NCI-H2227 (cell line): Measurements from ENCODE around the gene FOXP3.

Experiments
- DNase-seq: peaks from one replicate; lab custom pipeline; 2025; ENCODE audit not compliant: unreplicated experiment; lab: John Stamatoyannopoulos, UW

FOXP3 gene

DNA sequence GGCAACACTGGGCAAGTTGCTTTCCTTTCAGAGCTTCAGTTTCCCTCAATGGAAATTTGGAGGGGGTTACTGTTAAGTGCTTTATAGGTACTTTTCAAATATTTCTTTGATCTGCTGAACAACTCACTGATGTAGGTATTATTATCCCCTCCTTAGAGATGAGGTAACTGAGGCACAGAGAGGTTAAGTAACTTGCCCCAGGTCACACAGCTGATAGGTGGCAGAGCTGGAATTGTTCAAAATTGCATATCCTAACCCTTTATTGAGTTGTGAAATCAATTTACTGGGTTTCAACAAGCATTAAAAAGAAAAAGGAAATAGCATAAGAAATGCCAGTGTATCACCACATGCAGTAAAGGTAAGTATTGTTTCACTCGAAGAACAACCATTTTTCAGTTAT is 11.7 kb upstream of the FOXP3 start:
- no peak for DNase-seq

DNA sequence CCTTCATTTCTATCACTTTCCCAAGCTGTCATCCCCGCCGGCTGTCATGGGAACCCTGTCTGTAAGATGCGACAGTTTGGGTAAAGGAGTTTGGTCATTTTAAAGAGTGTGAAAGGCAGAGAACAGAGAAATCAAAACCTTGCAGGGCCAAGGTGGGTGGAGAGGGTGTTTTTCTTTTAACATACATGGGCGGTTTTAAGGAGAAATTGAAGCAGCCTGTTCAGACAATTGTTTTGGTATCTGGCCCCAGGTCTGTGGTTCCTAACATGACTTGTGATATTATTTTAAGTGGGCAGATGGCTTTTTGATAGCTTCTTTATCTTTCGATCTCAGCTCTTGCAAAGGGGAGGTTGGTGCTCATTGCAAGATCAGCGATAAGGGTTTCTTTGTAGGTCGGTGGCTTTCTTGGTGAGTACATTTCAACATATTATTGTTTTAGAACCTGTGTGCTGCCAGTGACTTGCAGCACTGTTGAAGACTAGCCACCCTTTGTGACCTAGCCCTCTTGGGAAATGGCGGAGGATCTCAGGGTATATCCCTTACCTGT is 8.7 kb upstream of the FOXP3 start:
- no peak for DNase-seq

DNA sequence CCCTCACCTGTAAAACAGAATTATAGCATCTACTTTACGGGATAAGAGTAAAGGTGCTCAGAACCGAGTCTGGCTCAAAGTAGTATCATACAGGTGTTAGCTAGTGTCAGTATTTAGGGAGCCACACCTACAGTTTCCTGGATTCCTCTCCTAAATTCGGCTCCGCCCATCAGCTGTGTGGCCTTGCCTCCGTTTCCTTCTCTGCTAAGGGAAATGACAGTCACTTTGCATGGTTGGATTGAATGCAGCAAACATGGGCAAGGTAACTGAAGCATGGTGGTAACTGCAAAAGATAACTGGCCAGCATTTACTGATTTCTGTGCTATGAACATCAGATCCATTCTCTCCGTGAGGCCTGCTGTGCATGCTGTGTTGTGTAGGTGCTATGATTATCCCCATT is 7.9 kb upstream of the FOXP3 start:
- no peak for DNase-seq

DNA sequence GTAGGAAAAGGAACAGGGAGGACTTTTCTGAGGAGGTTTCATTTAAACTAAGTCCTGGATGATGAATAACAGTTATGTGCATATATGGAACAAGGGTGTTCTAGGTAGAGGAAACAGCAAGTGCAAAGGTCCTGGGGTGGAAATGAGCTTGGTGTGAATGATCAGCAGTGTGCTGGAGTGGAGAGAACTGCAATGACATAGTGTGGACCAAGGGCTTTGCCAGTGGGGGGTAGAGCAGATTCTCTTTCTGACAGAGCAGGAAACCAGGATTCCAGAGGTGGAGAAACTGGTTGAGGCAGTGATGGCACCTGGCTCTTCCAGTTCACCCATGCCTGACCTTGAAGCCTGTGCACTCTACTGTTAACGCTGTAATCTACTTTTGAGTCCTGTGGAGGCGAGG is 6.8 kb upstream of the FOXP3 start:
- no peak for DNase-seq

DNA sequence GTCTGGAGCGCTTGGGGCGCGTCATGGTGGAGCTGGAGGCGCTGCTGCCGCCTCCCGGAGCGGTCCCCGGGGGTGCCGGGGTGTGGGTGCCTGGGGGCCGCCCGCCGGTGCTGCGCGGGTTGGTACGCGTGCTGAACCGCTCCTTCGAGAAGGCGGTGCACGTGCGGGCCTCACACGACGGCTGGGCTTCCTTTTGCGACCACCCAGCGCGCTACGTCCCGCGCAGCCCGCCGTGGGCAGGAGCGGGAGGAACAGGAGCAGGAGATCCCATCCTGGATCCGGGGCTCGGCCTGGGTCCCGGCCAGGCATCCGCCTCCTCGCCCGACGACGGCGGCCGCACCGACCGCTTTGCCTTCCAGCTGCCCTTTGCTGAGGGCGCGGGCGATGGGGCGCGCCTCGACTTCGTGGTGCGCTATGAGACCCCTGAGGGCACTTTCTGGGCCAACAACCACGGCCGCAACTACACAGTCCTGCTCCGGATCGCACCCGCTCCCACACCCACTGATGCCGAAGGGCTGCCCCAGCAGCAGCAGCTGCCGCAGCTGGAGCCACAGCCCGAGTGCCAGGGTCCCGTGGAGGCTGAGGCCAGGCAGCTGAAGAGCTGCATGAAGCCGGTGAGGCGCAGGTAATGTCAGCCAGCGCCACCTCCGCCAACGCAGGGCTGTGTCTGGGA is 5.9 kb upstream of the FOXP3 start:
- peak; percentile 53 for DNase-seq

DNA sequence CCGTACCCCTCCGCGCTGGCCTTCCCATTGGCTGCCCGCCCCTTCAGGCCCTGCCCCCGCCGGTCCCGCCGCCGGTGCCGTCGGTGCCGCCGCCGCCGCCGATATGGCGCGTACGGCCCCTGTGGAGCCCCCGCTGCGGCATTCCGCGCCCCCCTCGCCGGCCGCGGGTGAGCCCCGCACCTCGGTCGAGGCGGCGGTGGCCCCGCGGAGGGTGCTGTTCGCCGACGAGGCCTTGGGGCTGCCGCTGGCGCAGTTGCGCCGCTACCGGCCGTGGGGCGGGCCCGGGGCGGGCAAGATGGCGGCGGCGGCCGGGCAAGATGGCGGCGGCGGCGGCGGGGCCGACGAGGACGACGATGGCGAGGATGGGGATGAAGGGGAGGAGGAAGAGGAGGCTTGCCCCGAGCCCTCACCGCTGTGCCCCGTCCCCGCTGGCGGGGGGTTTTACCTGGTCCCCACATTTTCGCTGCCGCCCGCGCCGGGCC is 5.3 kb upstream of the FOXP3 start, which contains the start of gene PPP1R3F:
PPP1R3F (plus strand) TSS at position 27 of the 482 bp plus-strand sequence; CDS start at position 104, 77 bp downstream.
- DNase-seq: no peak

DNA sequence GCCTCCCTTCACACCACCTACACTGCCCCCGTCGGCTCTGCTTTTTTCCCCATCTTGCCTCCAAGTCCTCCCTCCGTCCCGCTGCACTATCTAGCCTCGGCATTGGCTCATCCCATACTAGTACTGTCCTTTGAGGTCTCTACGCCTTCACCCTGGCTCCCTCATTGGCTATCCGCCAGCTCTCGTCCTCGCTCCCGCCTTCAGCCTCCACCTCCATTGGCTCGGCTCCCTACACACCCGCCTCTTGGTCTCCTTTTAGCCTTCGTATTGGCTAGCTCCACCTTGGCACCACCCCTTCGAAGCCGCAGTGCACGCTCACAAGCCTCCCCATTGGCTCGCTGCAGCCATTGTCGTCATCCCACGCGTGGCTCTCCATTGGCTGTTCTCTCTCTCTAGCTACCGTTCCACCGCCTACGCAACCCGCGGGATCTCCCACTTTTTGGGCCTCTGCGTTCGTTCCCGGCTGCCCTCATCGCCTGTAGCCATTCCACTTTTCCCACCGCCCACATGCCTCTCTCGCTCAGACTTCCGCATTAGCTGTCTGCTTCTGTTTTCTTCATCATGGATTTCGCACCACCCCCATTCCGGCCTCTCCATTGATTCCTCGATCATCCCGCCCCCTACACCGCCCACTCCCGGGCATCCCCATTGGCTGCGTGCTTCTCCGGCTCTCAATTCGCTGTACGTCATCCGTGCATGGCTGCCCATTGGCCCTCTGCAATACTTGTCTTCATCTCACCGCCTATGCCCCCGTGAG is 4.7 kb upstream of the FOXP3 start:
- peak; percentile 99 for DNase-seq

DNA sequence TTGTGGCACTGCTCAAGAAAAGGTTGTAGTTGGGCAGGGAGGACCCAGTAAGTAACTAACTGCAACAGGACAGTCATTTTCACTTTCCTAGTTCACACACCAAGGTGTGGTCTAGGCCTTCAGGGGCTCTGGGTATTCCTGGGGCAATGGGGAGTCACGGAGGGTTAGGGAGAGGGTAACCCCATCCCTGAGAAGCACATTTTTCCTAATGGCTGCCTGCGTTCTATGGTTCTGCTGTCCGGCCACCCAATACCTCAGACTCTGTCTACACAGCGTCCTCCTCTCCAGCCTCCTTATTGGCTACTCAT is 4.1 kb upstream of the FOXP3 start:
- DNase-seq: no peak

DNA sequence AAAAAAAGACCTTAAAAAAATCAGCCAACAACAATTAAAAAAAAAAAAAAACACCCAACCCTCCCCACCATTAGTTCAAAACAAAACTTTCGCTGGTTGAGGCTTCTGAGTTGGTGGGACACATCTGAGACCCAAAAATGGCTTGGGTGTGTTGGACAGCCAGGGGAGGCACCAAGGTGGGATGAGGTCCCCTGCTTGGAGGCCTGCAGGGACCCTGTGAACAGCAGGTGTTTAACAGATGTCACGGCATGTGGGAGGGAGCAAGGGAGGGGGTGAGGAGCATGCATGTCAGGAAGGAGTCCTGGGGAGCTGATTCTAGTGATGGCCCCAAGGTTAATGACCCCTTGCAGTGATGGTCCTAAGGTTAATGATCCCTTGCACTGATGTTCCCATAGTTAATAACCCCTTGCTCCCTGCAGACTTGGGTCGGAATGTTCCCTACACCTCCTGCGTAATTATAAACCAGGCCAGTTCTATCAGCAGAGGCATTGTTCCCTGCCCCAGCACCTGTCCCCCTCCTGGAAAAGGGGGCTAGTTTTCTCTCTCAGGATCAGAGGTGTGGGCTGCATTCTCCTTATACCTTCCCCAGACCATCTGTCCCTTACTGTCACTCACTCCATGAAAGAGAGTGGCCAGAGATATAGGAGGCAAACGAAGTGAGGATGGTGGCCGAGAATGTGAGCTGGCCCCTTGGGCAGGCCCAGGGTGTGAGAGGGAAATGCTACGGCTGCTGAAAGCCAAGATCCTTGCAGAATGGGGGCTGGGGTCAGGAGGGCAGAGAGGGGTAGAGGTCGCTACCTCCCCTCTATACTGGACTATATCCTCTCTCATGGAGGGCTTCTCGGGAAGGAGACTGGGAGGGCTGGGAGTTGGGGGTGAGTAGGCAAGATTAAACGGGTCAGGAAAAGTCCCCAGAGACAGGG is 2.3 kb upstream of the FOXP3 start:
- DNase-seq: no peak

DNA sequence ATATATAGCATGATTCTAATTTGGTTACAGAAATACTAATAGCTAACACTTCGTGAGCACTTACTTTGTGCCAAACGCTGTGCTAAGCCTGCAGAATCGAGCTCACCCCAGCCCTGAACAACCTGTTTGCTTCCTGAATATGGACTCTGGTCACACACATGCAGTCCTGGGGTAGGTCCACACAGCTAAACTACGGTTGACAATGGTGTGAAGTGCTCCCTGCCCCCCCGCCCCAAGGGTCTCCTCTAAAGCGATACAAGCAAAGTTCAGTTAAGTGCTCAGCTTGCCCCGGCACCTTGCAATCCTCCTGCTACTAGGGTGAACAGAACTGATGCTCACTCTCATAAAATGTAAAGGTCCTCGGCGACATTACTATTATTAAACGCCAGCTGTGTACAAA is 879 bp downstream of the FOXP3 start:
- no peak for DNase-seq

DNA sequence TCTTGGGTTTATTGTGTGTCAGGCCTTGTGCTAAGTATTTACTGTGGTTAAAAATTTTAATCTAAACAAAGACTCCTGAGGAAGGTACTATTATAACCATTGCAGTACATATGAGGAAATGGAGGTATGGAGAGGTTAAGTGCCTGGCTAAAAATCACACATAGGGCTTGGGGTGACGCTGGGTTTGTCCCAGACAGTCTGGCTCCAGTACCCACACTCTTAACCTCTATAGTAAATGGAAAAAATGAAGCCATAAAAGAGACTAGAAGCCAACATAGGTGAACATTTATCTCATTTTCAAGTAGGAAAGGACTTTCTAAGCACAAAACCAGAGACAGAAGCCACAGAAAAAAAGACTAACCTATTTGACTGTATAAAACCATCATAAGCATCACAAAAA is 1.9 kb downstream of the FOXP3 start:
- DNase-seq: no peak

DNA sequence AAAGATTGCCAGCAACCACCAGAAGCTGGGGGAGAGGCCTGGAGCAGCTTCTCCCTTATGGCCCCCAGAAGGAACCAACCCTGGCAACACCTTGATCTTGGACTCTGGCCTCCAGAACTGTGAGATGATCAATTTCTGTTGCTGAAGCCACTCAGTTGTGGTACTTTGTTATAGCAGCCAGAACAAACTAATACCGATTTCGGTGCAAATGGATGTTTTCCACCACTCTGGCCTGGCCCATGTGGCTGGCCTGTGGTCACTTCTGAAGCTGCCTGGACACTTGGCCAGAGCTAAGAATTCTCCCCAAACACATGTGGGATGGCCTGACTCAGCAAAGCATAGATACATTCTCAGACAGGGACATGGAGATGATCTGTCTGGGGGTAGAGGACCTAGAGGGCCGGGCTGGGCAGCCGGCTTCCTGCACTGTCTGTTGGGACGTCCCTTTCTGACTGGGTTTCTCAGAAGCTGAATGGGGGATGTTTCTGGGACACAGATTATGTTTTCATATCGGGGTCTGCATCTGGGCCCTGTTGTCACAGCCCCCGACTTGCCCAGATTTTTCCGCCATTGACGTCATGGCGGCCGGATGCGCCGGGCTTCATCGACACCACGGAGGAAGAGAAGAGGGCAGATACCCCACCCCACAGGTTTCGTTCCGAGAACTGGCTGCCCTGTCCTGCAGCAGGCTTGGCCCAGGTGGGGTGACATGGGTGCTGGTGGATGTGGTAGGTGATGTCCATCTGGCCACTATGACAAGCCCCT is 4.1 kb downstream of the FOXP3 start:
- DNase-seq: no peak

DNA sequence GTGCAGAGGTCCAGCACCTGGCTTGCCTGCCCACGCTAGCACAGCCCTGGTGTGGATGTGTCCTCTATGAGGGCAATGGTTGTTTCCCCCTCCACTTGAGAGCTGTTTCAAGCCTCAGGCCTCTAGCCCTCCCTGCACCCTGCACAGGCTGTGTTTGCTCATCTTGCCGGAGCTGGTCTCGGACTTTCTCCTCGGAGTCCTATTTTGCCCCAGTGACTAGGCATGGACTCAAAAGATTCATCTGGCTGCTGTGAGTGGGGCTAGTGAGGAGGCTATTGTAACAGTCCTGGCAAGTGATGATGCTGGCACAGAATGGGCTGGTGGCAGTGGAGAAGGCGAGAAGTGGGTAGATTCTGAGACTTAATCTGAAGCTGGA is 5.8 kb downstream of the FOXP3 start:
- DNase-seq: no peak

DNA sequence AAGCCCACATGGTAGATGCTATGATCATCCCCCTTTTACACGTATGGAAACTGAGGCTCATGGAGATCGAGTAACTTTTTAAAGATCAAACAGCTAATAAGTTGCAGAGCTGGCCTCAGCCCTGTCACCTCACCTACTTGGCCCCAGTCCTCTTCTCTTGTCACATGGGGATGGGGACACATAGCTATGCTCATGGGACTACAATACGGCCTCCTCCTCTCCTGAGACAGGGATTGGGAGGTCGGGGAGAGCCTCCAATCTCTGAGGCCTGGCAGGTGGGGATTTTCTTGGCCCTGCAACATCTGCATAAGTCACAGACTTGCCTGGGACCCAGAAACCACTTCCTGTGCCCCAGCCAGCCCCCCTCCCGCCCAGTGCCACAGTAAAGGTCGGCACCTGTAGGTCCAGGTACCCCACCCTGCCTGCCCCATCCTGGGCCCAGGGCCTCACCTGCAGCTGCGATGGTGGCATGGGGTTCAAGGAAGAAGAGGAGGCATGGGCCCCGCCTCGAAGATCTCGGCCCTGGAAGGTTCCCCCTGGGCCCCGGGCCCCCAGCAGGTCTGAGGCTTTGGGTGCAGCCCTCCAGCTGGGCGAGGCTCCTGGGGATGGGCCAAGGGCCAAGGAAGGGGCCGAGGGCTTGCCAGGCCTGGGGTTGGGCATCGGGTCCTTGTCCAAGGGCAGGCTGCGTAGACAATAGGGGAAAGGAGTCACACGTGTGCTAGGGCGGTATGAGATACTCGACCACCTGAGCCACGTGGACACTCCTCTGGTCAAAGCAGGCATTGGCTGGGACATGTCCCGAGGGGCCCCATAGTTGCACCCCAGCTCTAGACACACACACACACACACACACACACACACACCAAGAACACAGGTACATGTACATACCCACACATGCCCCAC is 6.4 kb downstream of the FOXP3 start:
- no peak for DNase-seq

DNA sequence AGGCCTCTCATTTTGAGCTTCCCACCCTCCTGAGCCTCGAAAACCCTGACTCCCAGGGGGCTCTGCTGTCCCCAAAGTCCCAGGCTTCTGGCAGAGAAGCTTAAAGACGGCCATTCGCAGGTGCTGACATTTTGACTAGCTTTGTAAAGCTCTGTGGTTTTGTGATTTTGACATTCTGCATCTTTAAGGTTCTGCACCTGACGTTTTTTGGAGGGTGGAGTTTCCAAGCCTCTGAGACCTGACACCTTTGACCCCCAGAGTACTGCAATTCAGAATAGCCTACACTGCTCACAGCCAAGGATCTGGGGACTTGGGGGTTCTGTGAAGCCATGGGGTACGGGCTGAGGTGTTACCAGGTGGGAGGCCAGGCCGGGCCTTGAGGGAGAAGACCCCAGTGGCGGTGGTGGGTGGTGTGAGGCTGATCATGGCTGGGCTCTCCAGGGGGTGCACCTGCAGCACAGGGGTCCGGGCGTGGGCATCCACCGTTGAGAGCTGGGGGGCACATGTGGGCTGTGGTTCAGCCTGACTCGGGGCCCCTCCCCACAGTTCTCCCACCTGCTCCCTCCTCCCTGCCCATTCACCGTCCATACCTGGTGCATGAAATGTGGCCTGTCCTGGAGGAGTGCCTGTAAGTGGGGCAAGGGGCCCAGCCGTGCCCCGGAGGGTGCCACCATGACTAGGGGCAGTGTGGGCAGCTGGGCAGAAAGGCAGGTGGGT is 7.3 kb downstream of the FOXP3 start:
- DNase-seq: no peak

DNA sequence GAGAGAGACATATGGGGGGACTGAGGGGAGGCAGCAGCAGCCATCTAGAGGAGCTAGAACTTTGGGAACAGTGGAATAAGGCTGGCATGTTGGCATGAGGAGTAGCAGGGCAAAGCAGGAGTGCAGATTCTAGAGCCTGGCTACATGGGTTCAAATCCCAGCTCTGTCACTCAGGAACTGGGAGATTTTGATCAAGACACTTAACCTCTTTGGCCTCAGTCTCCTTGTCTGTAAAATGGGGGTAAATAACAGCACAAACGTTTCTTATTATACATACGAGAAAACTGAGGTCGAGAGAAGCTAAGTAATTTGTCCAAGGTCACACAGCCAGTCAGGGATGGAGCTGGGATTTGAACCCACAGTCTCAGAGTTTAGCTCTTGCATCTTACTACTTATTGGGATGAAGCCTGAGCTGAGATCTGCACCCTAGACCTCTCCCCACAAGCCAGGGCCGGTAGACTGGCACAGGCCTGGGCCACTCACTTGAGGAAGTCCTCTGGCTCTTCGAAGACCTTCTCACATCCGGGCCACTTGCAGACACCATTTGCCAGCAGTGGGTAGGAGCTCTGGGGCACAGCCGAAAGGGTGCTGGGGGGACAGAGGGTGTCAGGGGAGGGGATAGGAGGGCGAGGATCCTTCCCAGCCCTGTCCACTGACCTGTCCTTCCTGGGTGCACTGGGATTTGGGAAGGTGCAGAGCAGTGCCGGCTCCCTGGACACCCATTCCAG is 8.1 kb downstream of the FOXP3 start:
- no peak for DNase-seq

DNA sequence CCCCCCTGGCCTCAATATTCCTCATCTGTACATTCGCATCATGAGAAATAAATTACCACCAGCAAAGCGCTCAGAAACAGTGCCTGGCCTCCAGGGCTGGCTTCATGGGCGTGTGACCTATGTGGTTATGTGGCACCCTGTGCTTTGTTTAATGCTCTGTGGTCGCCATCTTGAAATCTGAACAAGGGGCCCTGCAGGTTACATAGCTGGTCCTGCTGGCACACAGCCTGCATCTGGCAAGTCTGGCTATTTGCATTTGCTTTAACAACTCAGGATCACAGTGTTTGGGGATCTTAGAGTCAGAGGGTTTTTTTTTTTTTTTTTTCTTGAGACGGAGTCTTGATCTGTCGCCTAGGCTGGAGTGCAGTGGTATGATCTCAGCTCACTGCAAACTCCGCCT is 9.9 kb downstream of the FOXP3 start:
- DNase-seq: no peak

DNA sequence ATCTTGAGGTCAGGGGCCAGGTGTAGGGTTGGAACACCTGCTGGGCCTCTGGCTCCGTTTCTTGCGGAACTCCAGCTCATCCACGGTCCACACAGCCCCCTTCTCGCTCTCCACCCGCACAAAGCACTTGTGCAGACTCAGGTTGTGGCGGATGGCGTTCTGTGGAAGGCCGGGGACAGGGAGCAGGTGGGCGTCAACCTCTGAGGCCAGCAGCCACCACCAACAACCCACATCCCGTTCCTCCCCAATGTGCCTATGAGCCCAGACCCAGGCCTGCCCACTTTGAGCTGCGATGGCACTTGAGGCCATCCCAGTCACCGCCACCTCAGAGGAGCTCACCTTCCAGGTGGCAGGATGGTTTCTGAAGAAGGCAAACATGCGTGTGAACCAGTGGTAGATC is 13.2 kb downstream of the FOXP3 start:
- DNase-seq: no peak
